Activated CD4-positive, CD25-positive, alpha-beta regulatory T cell treated with anti-CD3 and anti-CD28 coated beads, Interleukin-2, amount 50 U/mL, for 16 hours (primary cell): ENCODE data around the gene CLEC3B.

Experiments
- DNase-seq: peaks from one replicate; pipeline ENCODE4 v3.0.0-alpha.2; 2020; ENCODE audit warnings: low read depth, low spot score

CLEC3B gene

GRCh38 chr3:45003406-45003805 is 22.7 kb upstream of the CLEC3B start:
- DNase-seq = no peak

- no peak for DNase-seq
Measured at GRCh38 chr3:45003859-45004258, 22.2 kb upstream of the CLEC3B start.

- DNase-seq = no peak
Measured at GRCh38 chr3:45007091-45007490, 19.0 kb upstream of the CLEC3B start.

- DNase-seq = no peak
Measured at GRCh38 chr3:45008117-45008516, 18.0 kb upstream of the CLEC3B start.

GRCh38 chr3:45009868-45010267 is 16.2 kb upstream of the CLEC3B start:
- DNase-seq = no peak

GRCh38 chr3:45010811-45011333 is 15.2 kb upstream of the CLEC3B start:
- no peak for DNase-seq

GRCh38 chr3:45011756-45012508 is 14.2 kb upstream of the CLEC3B start:
- no peak for DNase-seq

- DNase-seq = no peak
Measured at GRCh38 chr3:45012577-45012976, 13.5 kb upstream of the CLEC3B start.

- no peak for DNase-seq
Measured at GRCh38 chr3:45016916-45017315, 9.2 kb upstream of the CLEC3B start.

GRCh38 chr3:45017821-45018220 is 8.3 kb upstream of the CLEC3B start:
- no peak for DNase-seq

- DNase-seq = no peak
Measured at GRCh38 chr3:45020534-45020933, 5.6 kb upstream of the CLEC3B start.

GRCh38 chr3:45021524-45022297 is 4.4 kb upstream of the CLEC3B start:
- DNase-seq = no peak

- DNase-seq = no peak
Measured at GRCh38 chr3:45023675-45024074, 2.4 kb upstream of the CLEC3B start.

- DNase-seq = no peak
Measured at GRCh38 chr3:45024542-45025255, 1.4 kb upstream of the CLEC3B start.

- DNase-seq = no peak
Measured at GRCh38 chr3:45026957-45027356, 854 bp downstream of the CLEC3B start.

GRCh38 chr3:45027441-45027840 is 1.3 kb downstream of the CLEC3B start:
- no peak for DNase-seq

GRCh38 chr3:45029216-45029615 is 3.1 kb downstream of the CLEC3B start:
- no peak for DNase-seq

- DNase-seq = no peak
Measured at GRCh38 chr3:45029661-45030060, 3.6 kb downstream of the CLEC3B start.

GRCh38 chr3:45031531-45031930 is 5.4 kb downstream of the CLEC3B start:
- no peak for DNase-seq

- no peak for DNase-seq
Measured at GRCh38 chr3:45032113-45032512, 6.0 kb downstream of the CLEC3B start.

- no peak for DNase-seq
Measured at GRCh38 chr3:45033791-45034190, 7.7 kb downstream of the CLEC3B start.

GRCh38 chr3:45034612-45035252 is 8.6 kb downstream of the CLEC3B start:
- DNase-seq = no peak
